Suprapubic skin (tissue), 3 donors: ENCODE results near the gene HSD17B11.

Experiments used
- POLR2AphosphoS5 ChIP-seq, 3 donors: sonication (generic); formaldehyde crosslinking; IDR thresholded peaks; one replicate each; pipeline ENCODE4 v1.6.1; 2017; ENCODE audit warnings: antibody characterized with exemption in 3 of 3
- TF ChIP-seq, protein P1 (sequence below), 2 donors: fragments of 200-600 bp in 1 of 2; fragments of 450-650 bp in 1 of 2; sonication (generic) in 1 of 2; IDR thresholded peaks; one replicate each; pipeline ENCODE4 v1.5.1; 2016 to 2019; ENCODE audit warnings: antibody characterized with exemption in 2 of 2, mild to moderate bottlenecking in 1 of 2, moderate library complexity in 1 of 2

DNA sequence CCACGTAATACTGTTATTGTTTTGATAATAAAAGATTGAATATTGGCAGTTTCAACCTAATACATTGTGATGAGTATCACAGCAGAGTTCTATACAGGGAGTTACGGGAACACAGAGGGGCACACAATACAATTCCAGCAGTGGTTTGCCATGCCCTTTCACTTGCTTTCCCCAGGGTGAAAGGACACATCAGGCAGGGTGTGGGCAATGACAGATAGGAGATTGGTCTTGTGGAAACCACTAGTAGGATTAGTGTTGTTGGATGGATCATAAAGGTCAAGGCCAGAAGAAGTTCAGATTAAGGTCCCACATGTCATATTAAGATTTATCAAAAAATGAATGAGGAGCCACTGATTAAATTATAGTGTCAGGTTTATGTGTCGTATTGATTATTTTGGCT is 8.1 kb downstream of the HSD17B11 start:
- TF ChIP-seq POLR2AphosphoS5 (IDR thresholded peaks at IDR 0.05): no peak
- TF ChIP-seq, protein P1, sequence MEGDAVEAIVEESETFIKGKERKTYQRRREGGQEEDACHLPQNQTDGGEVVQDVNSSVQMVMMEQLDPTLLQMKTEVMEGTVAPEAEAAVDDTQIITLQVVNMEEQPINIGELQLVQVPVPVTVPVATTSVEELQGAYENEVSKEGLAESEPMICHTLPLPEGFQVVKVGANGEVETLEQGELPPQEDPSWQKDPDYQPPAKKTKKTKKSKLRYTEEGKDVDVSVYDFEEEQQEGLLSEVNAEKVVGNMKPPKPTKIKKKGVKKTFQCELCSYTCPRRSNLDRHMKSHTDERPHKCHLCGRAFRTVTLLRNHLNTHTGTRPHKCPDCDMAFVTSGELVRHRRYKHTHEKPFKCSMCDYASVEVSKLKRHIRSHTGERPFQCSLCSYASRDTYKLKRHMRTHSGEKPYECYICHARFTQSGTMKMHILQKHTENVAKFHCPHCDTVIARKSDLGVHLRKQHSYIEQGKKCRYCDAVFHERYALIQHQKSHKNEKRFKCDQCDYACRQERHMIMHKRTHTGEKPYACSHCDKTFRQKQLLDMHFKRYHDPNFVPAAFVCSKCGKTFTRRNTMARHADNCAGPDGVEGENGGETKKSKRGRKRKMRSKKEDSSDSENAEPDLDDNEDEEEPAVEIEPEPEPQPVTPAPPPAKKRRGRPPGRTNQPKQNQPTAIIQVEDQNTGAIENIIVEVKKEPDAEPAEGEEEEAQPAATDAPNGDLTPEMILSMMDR (IDR thresholded peaks at IDR 0.05): no peak
